KMS-11 (cell line): ENCODE data around the gene MYO3B.
A peak's percentile ranks its signal among the peaks of the same experiment; 100 is the strongest.

ENCODE experiments used
- H2AFZ ChIP-seq: fragments of 200-600 bp; sonication (generic); 2 replicates; pipeline ENCODE4 v1.6.1; 2016; ENCODE audit warnings: antibody characterized with exemption, mixed run types, low read depth
- H3K27ac ChIP-seq: fragments of 200-600 bp; sonication (generic); 2 replicates; pipeline ENCODE4 v1.6.1; 2016; ENCODE audit warnings: mild to moderate bottlenecking, mixed run types
- H3K27me3 ChIP-seq: fragments of 200-600 bp; sonication (generic); 2 replicates; pipeline ENCODE4 v1.6.1; 2017; ENCODE audit warnings: mild to moderate bottlenecking, low read depth, mixed run types, moderate library complexity; ENCODE audit not compliant: insufficient read depth
- H3K36me3 ChIP-seq: fragments of 200-600 bp; sonication (generic); 2 replicates; pipeline ENCODE4 v1.6.1; 2017; ENCODE audit warnings: mild to moderate bottlenecking, mixed run types; ENCODE audit not compliant: insufficient read depth
- H3K4me1 ChIP-seq: fragments of 200-600 bp; sonication (generic); 2 replicates; pipeline ENCODE4 v1.6.1; 2016; ENCODE audit warnings: mild to moderate bottlenecking, low read depth, mixed run types; ENCODE audit not compliant: poor library complexity, severe bottlenecking
- H3K4me2 ChIP-seq: fragments of 200-600 bp; sonication (generic); 2 replicates; pipeline ENCODE4 v1.7.0; 2016; ENCODE audit warnings: mild to moderate bottlenecking, mixed run types
- H3K4me3 ChIP-seq: fragments of 200-600 bp; sonication (generic); IDR thresholded peaks from 2 replicates; pipeline ENCODE4 v1.6.1; 2017; ENCODE audit warnings: low read depth, low read length, mixed read lengths; ENCODE audit not compliant: insufficient read depth
- H3K79me2 ChIP-seq: fragments of 200-600 bp; sonication (generic); 2 replicates; pipeline ENCODE4 v1.6.1; 2016; ENCODE audit warnings: low read depth, mixed run types; ENCODE audit not compliant: insufficient read depth
- H3K9ac ChIP-seq: fragments of 200-600 bp; sonication (generic); 2 replicates; pipeline ENCODE4 v1.6.1; 2016; ENCODE audit warnings: mild to moderate bottlenecking, mixed run types
- H4K20me1 ChIP-seq: fragments of 200-600 bp; sonication (generic); 2 replicates; pipeline ENCODE4 v1.6.1; 2016; ENCODE audit warnings: mild to moderate bottlenecking, mixed run types; ENCODE audit not compliant: insufficient read depth
- TF ChIP-seq, protein P1 (sequence below): fragments of 200-600 bp; sonication (generic); conservative IDR thresholded peaks from 2 replicates; pipeline ENCODE4 v1.6.1; 2017; ENCODE audit warnings: low read depth, mild to moderate bottlenecking, antibody characterized with exemption, low read length, moderate library complexity, mixed read lengths

MYO3B gene

DNA sequence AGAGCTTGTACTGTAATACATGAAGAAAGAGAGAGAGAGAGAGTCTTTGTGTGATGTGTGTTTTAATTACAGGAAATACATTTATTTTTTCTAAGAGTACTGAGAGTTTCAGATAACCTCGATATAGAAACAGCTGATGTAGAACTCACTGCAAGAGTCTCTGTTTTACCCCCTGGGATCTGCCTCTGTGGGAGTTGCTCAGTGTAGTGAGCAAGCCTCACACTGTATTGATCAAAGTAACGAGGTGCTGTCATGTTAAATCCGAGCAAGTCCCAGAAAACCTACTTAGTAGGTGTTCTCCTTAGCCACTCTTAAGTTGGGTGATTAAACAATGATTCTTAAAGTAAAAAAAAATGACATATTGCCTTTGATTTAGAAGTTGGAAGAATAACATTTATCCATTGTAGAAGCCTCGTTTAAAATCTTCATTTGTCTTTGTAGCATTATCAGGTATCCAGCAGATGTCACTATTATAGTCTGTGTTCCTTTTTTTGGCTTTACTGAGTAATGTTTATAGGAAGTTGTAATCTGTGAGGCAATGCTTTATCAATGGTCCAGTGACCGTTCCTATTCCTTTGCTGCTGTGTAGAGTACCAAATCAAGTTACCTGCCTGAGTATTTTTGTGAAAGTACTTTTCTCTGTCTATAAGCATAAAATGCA lies 219.0 kb downstream of the MYO3B start:
- H3K4me2 ChIP-seq: no peak overlapping the region

GRCh38 chr2:170401187-170401586 lies 223.2 kb downstream of the MYO3B start:
- no peaks in the 10 kb centered on the region for H3K27me3 ChIP-seq
- no peak overlapping the region for H3K4me3 ChIP-seq
- TF ChIP-seq, protein P1, sequence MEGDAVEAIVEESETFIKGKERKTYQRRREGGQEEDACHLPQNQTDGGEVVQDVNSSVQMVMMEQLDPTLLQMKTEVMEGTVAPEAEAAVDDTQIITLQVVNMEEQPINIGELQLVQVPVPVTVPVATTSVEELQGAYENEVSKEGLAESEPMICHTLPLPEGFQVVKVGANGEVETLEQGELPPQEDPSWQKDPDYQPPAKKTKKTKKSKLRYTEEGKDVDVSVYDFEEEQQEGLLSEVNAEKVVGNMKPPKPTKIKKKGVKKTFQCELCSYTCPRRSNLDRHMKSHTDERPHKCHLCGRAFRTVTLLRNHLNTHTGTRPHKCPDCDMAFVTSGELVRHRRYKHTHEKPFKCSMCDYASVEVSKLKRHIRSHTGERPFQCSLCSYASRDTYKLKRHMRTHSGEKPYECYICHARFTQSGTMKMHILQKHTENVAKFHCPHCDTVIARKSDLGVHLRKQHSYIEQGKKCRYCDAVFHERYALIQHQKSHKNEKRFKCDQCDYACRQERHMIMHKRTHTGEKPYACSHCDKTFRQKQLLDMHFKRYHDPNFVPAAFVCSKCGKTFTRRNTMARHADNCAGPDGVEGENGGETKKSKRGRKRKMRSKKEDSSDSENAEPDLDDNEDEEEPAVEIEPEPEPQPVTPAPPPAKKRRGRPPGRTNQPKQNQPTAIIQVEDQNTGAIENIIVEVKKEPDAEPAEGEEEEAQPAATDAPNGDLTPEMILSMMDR: no peak
- no peak overlapping the region for H3K9ac ChIP-seq
- no peak overlapping the region for H2AFZ ChIP-seq
- H3K79me2 ChIP-seq: no peaks in the 10 kb centered on the region
- H3K4me1 ChIP-seq: no peaks in the 10 kb centered on the region
- no peak overlapping the region for H3K4me2 ChIP-seq
- no peak overlapping the region for H3K27ac ChIP-seq
- no peaks in the 10 kb centered on the region for H4K20me1 ChIP-seq
- H3K36me3 ChIP-seq: no peaks in the 10 kb centered on the region

More for the DNA sequence above, 219.0 kb downstream of the MYO3B start:
- no peaks in the 10 kb centered on the region for H4K20me1 ChIP-seq
- H3K4me1 ChIP-seq: no peaks in the 10 kb centered on the region
- TF ChIP-seq, protein P1: peak; percentile 30
- no peaks in the 10 kb centered on the region for H3K79me2 ChIP-seq
- H2AFZ ChIP-seq: no peak overlapping the region
- no peaks in the 10 kb centered on the region for H3K36me3 ChIP-seq
- no peaks in the 10 kb centered on the region for H3K27me3 ChIP-seq
- H3K27ac ChIP-seq: no peak overlapping the region
- H3K9ac ChIP-seq: no peak overlapping the region
- H3K4me3 ChIP-seq: no peak overlapping the region

- Histone ChIP-seq H3K79me2 (no peaks in the 10 kb centered on the region), H3K4me3 (no peak overlapping the region), H3K9ac (no peak overlapping the region), H3K36me3 (no peaks in the 10 kb centered on the region), H4K20me1 (no peaks in the 10 kb centered on the region), H3K27ac (no peak overlapping the region), H3K4me1 (no peaks in the 10 kb centered on the region), H3K4me2 (no peak overlapping the region), H2AFZ (no peak overlapping the region), H3K27me3 (no peaks in the 10 kb centered on the region)
- TF ChIP-seq, protein P1: no peak
Observed at GRCh38 chr2:170404846-170405245, 226.9 kb downstream of the MYO3B start.

GRCh38 chr2:170405326-170405725 lies 227.4 kb downstream of the MYO3B start:
- Histone ChIP-seq H3K36me3 (no peaks in the 10 kb centered on the region), H3K27me3 (no peaks in the 10 kb centered on the region), H3K9ac (no peak overlapping the region), H3K4me3 (no peak overlapping the region), H3K79me2 (no peaks in the 10 kb centered on the region), H3K4me2 (no peak overlapping the region), H3K27ac (no peak overlapping the region), H4K20me1 (no peaks in the 10 kb centered on the region), H3K4me1 (no peaks in the 10 kb centered on the region), H2AFZ (no peak overlapping the region)
- TF ChIP-seq, protein P1: no peak
